ENCODE data around the gene RAB7A. TPM values are rescaled to one million over a fixed set of nuclear protein-coding genes. Genes with fewer than 3 reads are reported as not detected.
"Not testable (repeated sequence)": the region's sequence is repeated elsewhere in the genome, so short reads cannot be mapped to it uniquely, and the experiment has no call there.

RAB7A gene
- total and polyA plus RNA-seq, 8 donors = 43.6 to 112 (median 68.7) TPM

DNA sequence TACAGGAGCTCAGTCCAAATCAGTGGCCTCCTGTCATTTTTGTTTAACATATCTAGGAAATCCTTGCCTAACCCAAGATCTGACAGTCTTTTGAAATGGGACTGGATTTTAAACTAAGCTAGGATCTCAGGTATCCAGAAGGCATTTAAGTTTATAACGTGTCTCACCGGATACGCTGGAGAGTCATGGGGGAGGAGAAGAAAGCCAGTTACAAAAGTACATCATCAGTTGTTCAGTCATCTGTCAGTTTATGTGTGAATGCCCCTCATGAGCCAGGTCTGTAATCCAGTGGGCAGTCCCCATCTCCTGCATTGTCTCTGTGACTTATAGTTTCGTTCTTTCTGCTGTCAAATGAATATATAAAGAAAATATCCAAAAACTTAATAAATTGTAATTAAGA is 44.4 kb downstream of the RAB7A start:
- H3K36me3 ChIP-seq = no peaks in the 10 kb centered on the region
- no peak overlapping the region for H3K4me3 ChIP-seq
- 92 to 96% methylated on average over 4 of the region's 4 CpGs for WGBS, 2 donors
- TF ChIP-seq, protein P1, sequence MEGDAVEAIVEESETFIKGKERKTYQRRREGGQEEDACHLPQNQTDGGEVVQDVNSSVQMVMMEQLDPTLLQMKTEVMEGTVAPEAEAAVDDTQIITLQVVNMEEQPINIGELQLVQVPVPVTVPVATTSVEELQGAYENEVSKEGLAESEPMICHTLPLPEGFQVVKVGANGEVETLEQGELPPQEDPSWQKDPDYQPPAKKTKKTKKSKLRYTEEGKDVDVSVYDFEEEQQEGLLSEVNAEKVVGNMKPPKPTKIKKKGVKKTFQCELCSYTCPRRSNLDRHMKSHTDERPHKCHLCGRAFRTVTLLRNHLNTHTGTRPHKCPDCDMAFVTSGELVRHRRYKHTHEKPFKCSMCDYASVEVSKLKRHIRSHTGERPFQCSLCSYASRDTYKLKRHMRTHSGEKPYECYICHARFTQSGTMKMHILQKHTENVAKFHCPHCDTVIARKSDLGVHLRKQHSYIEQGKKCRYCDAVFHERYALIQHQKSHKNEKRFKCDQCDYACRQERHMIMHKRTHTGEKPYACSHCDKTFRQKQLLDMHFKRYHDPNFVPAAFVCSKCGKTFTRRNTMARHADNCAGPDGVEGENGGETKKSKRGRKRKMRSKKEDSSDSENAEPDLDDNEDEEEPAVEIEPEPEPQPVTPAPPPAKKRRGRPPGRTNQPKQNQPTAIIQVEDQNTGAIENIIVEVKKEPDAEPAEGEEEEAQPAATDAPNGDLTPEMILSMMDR (IDR thresholded peaks at IDR 0.05) = no peak
- DNase-seq = no peak
- H3K4me1 ChIP-seq = peaks cover 0 to 10% (median 0%) of the 10 kb centered on the region in 3 donors
- ATAC-seq = no peak
- H3K27me3 ChIP-seq = no peaks in the 10 kb centered on the region
- H3K9me3 ChIP-seq = no peaks in the 10 kb centered on the region
- intact Hi-C loops (cut with DNase I) = no loop called here
- H3K27ac ChIP-seq = no peak overlapping the region
- no peak for FAIRE-seq

DNA sequence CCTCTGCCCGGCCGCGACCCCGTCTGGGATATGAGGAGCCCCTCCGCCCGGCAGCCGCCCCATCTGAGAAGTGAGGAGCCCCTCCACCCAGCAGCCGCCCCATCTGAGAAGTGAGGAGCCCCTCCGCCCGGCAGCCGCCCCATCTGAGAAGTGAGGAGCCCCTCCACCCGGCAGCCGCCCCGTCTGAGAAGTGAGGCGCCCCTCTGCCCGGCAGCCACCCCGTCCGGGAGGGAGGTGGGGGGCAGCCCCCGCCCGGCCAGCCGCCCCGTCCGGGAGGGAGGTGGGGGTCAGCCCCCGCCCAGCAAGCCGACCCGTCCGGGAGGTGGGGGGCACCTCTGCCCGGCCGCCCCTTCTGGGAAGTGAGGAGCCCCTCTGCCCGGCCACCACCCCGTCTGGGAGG is 47.2 kb downstream of the RAB7A start:
- DNase-seq; H3K36me3 ChIP-seq; ATAC-seq; H3K4me3 ChIP-seq; H3K27ac ChIP-seq; intact Hi-C loops (cut with DNase I); H3K9me3 ChIP-seq; FAIRE-seq; H3K27me3 ChIP-seq: not testable (repeated sequence)
- 98% methylated on average over 22 to 31 of the region's 31 CpGs for WGBS, 2 donors
- H3K4me1 ChIP-seq = peaks cover 2 to 16% (median 3%) of the 10 kb centered on the region in 3 donors

DNA sequence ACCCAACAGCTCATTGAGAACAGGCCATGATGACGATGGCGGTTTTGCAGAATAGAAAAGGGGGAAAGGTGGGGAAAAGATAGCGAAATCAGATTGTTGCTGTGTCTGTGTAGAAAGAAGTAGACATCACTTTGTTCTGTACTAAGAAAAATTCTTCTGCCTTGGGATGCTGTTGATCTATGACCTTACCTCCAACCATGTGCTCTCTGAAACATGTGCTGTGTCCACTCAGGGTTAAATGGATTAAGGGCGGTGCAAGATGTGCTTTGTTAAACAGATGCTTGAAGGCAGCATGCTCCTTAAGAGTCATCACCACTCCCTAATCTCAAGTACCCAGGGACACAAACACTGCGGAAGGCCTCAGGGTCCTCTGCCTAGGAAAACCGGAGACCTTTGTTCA is 47.6 kb downstream of the RAB7A start:
- H3K4me1 ChIP-seq = peaks cover 4 to 20% (median 5%) of the 10 kb centered on the region in 3 donors
- H3K27me3 ChIP-seq; H3K9me3 ChIP-seq; intact Hi-C loops (cut with DNase I); DNase-seq; H3K4me3 ChIP-seq; ATAC-seq; H3K36me3 ChIP-seq; H3K27ac ChIP-seq; FAIRE-seq: not testable (repeated sequence)
- 92 to 95% methylated on average over 6 of the region's 6 CpGs for WGBS, 2 donors

DNA sequence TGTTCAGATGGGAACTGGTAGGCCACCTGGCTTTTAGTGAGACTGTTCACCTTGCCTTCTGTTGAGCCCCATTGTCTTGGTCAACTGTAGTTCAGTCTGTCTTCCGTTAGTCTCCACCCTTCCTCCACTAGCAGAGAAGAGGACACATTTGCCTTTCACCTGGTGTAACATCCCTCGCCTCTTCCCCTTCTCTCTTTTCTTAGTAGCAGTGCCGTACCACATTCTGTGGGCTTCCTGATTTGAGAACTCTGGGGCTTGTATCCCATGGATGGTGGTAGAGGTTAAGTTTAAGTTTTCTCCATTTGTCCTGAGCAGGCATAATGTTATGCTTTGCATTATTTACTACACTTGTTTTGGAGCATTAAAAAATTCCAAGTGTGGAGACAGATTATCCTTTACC is 49.3 kb downstream of the RAB7A start:
- no peaks in the 10 kb centered on the region for H3K9me3 ChIP-seq
- no peak for DNase-seq
- FAIRE-seq = no peak
- WGBS, 2 donors = 95 to 96% methylated on average over 3 of the region's 3 CpGs
- TF ChIP-seq, protein P1 (IDR thresholded peaks at IDR 0.05) = no peak
- H3K4me1 ChIP-seq = peaks cover 7 to 22% (median 10%) of the 10 kb centered on the region in 3 donors
- H3K27me3 ChIP-seq = no peaks in the 10 kb centered on the region
- H3K4me3 ChIP-seq = no peak overlapping the region
- ATAC-seq = no peak
- H3K27ac ChIP-seq = no peak overlapping the region
- H3K36me3 ChIP-seq = no peaks in the 10 kb centered on the region
- intact Hi-C loops (cut with DNase I) = no loop called here

DNA sequence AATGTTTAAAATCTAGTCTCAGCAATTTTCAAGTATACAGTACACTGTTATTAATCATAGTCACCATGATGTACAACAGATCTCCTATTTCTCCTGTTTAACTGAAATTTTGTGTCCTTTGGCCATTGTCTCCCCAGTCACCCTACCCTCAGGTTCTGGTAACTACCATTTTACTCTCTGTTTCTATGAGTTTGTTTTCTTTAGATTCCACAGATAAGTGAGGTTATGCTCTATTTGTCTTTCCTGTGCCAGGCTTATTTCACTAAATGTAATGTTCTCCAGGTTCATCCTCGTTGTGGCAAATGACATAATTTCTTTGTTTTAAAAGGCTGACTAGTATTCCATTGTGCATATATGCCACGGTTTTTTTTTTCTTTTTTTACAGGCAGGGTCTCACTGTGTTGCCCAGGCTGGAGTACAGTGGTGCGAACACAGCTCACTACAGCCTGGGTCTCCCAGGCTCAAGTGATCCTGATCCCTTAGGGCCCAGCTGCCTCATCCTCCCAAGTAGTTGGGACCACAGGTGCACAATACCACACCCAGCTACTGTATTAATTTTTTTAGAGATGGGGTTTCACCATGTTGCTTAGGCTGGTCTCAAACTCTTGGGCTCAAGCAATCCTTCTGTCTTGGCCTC is 50.0 kb downstream of the RAB7A start:
- no peak overlapping the region for H3K4me3 ChIP-seq
- FAIRE-seq (no peak), DNase-seq (no peak), ATAC-seq (no peak)
- 74% methylated on average over 3 of the region's 3 CpGs for WGBS, 2 donors
- H3K4me1 ChIP-seq = peaks cover 9 to 23% (median 10%) of the 10 kb centered on the region in 3 donors
- no peaks in the 10 kb centered on the region for H3K27me3 ChIP-seq
- TF ChIP-seq, protein P1 (IDR thresholded peaks at IDR 0.05) = no peak
- no peak overlapping the region for H3K27ac ChIP-seq
- no peaks in the 10 kb centered on the region for H3K9me3 ChIP-seq
- intact Hi-C loops (cut with DNase I) = no loop called here
- no peaks in the 10 kb centered on the region for H3K36me3 ChIP-seq

DNA sequence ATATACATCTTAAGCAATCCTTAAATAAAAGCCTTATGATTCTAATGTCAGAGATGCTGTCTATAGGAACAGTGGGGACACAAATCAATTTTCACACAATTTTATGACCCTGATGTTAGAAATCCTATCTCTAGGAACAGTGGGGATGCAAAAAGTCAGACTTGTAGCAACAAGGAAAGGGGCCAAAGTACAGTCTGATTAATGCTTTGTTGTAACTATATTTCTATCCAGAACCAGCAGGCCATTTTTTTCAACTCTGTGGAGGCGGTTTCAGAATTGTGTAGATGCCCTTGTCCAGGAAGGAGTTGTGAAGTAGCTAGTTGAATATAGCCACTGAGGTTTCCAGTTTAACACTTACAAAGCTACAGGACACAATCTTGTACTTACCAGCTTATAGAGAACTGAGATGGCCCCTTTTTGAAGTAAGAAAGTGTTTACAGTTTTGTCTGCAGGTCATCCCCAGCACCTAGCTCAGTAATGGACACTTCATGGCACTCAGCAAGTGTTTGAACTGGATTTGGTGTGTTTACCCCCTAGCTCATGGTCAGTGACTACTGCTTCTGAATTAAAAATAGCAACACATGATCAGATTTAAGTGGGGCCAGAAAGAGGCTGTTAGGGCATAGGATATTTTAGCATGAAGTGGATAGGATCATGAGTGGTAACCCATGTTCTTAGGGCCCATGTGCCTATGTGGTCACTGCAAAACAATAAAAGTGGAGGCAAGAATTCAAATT is 54.3 kb downstream of the RAB7A start:
- ATAC-seq (peak in 2 of 4 donors; percentile 32 to 48), DNase-seq (no peak), FAIRE-seq (no peak)
- H3K4me3 ChIP-seq = no peak overlapping the region
- no peaks in the 10 kb centered on the region for H3K36me3 ChIP-seq
- H3K27ac ChIP-seq = no peak overlapping the region
- 49 to 82% methylated on average over 1 of the region's 1 CpG for WGBS, 2 donors
- H3K27me3 ChIP-seq = no peaks in the 10 kb centered on the region
- intact Hi-C loops (cut with DNase I) = no loop called here
- peaks cover 9 to 25% (median 10%) of the 10 kb centered on the region in 3 donors for H3K4me1 ChIP-seq
- TF ChIP-seq, protein P1 (IDR thresholded peaks at IDR 0.05) = no peak
- H3K9me3 ChIP-seq = no peaks in the 10 kb centered on the region

All from pancreas (tissue), 10 donors.